Measurements from ENCODE around the gene C16orf95.
"Not testable (repeated sequence)": the region's sequence is repeated elsewhere in the genome, so short reads cannot be mapped to it uniquely, and the experiment has no call there.

C16orf95 gene

GRCh38 chr16:87316923-87317749 lies at the start of gene C16orf95:
Gene C16orf95, minus strand, starts transcription at chr16:87317392. Its CDS starts 150 bp downstream, at chr16:87317242.
- TF ChIP-seq CTCF (IDR thresholded peaks at IDR 0.05; ENCODE audit: borderline replicate concordance, control extremely low read depth, extremely low read depth, insufficient read depth, missing control alignments): peak; percentile 58
- in situ Hi-C loops (cut with MboI; ENCODE audit: low sequenced_read_pairs, unreplicated experiment): no loop called here
- peak; percentile 99 for DNase-seq (ENCODE audit: low spot score)

GRCh38 chr16:87366930-87367329 lies 49.7 kb upstream of the C16orf95 start:
- TF ChIP-seq CTCF (IDR thresholded peaks at IDR 0.05; ENCODE audit: borderline replicate concordance, control extremely low read depth, extremely low read depth, insufficient read depth, missing control alignments): no peak
- in situ Hi-C loops (cut with MboI; ENCODE audit: low sequenced_read_pairs, unreplicated experiment): no loop called here

GRCh38 chr16:87366288-87366687 lies 49.1 kb upstream of the C16orf95 start:
- in situ Hi-C loops (cut with MboI; ENCODE audit: low sequenced_read_pairs, unreplicated experiment): no loop called here
- TF ChIP-seq CTCF (IDR thresholded peaks at IDR 0.05; ENCODE audit: borderline replicate concordance, control extremely low read depth, extremely low read depth, insufficient read depth, missing control alignments): no peak
- DNase-seq (ENCODE audit: low spot score): no peak

More at GRCh38 chr16:87366930-87367329, 49.7 kb upstream of the C16orf95 start:
- DNase-seq (ENCODE audit: low spot score): no peak

- TF ChIP-seq CTCF (IDR thresholded peaks at IDR 0.05; ENCODE audit: borderline replicate concordance, control extremely low read depth, extremely low read depth, insufficient read depth, missing control alignments): no peak
- DNase-seq (ENCODE audit: low spot score): no peak
- in situ Hi-C loops (cut with MboI; ENCODE audit: low sequenced_read_pairs, unreplicated experiment): no loop called here
Measured at GRCh38 chr16:87365021-87365713, 48.0 kb upstream of the C16orf95 start.

GRCh38 chr16:87363771-87364455 lies 46.7 kb upstream of the C16orf95 start:
- DNase-seq (ENCODE audit: low spot score): no peak
- in situ Hi-C loops (cut with MboI; ENCODE audit: low sequenced_read_pairs, unreplicated experiment): no loop called here
- TF ChIP-seq CTCF (IDR thresholded peaks at IDR 0.05; ENCODE audit: borderline replicate concordance, control extremely low read depth, extremely low read depth, insufficient read depth, missing control alignments): no peak

- in situ Hi-C loops (cut with MboI; ENCODE audit: low sequenced_read_pairs, unreplicated experiment): not testable (repeated sequence)
Measured at GRCh38 chr16:87362828-87363559, 45.8 kb upstream of the C16orf95 start.

More at GRCh38 chr16:87362828-87363559, 45.8 kb upstream of the C16orf95 start:
- not testable (repeated sequence) for DNase-seq (ENCODE audit: low spot score)

Data from GM13976 (cell line).